OCI-LY7 (cell line): Measurements from ENCODE around the gene TGFBR2. TPM values are rescaled to one million over a fixed set of nuclear protein-coding genes. Genes with fewer than 3 reads are reported as not detected.

Experiments
- BruUV-seq: library from RNA; stranded (reverse); fragments of 400-500 nt; replicated peaks from 2 replicates; lab custom pipeline; 2021; lab: Mats Ljungman, UMichigan
- CTCF ChIA-PET: fragments of 300-600 bp; sonication (Branson Sonifier 250); formaldehyde crosslinking; loops from one replicate; lab custom pipeline; 2022; ENCODE audit warnings: antibody characterized with exemption; ENCODE audit not compliant: unreplicated experiment; lab: Charles Lee
- POLR2A ChIA-PET: fragments of 300-600 bp; sonication (Branson Sonifier 250); formaldehyde crosslinking; loops from one replicate; lab custom pipeline; 2022; ENCODE audit warnings: antibody characterized with exemption; lab: Charles Lee
- DNase-seq: peaks from one replicate; pipeline ENCODE4 v3.0.0-alpha.2; 2015; ENCODE audit warnings: low spot score
- H2AFZ ChIP-seq: fragments of 200-600 bp; sonication (generic), shearing (Covaris generic); 2 replicates; pipeline ENCODE4 v1.6.1; 2014; ENCODE audit warnings: mild to moderate bottlenecking, antibody characterized with exemption, low read length, moderate library complexity
- H3K27ac ChIP-seq: fragments of 200-600 bp; sonication (generic); 2 replicates; pipeline ENCODE4 v1.5.1; 2014; ENCODE audit warnings: mixed run types, low read depth, mild to moderate bottlenecking, moderate library complexity, low read length, inconsistent platforms; ENCODE audit not compliant: poor library complexity, severe bottlenecking
- H3K36me3 ChIP-seq: fragments of 200-600 bp; sonication (generic); 2 replicates; pipeline ENCODE4 v1.6.1; 2014; ENCODE audit warnings: mild to moderate bottlenecking, antibody characterized with exemption, low read length, moderate library complexity, mixed read lengths; ENCODE audit not compliant: insufficient read depth
- H3K4me1 ChIP-seq: fragments of 200-600 bp; sonication (generic); 2 replicates; pipeline ENCODE4 v1.5.1; 2014; ENCODE audit warnings: mild to moderate bottlenecking, low read length; ENCODE audit not compliant: insufficient read depth, poor library complexity, severe bottlenecking
- H3K4me2 ChIP-seq: fragments of 200-600 bp; sonication (generic); 2 replicates; pipeline ENCODE4 v1.6.1; 2014; ENCODE audit warnings: mild to moderate bottlenecking, low read length
- H3K4me3 ChIP-seq: fragments of 200-600 bp; sonication (generic); 2 replicates; pipeline ENCODE4 v1.5.1; 2014; ENCODE audit warnings: mild to moderate bottlenecking, low read depth, low read length; ENCODE audit not compliant: poor library complexity, severe bottlenecking
- H3K79me2 ChIP-seq: fragments of 200-600 bp; sonication (generic); 2 replicates; pipeline ENCODE4 v1.6.1; 2016; ENCODE audit warnings: low read depth, mild to moderate bottlenecking, low read length, moderate library complexity, mixed read lengths; ENCODE audit not compliant: insufficient read depth
- H3K9me2 ChIP-seq: fragments of 200-600 bp; sonication (generic); 2 replicates; pipeline ENCODE4 v1.6.1; 2016; ENCODE audit warnings: mild to moderate bottlenecking, low read length, mixed read lengths; ENCODE audit not compliant: insufficient read depth
- H3K9me3 ChIP-seq: fragments of 200-600 bp; sonication (generic); 2 replicates; pipeline ENCODE4 v1.6.1; 2014; ENCODE audit warnings: mild to moderate bottlenecking, mixed run types, low read length, mixed read lengths
- H4K20me1 ChIP-seq: fragments of 200-600 bp; sonication (generic); 2 replicates; pipeline ENCODE4 v1.6.1; 2014; ENCODE audit warnings: mild to moderate bottlenecking, antibody characterized with exemption, low read length, moderate library complexity, mixed read lengths; ENCODE audit not compliant: insufficient read depth
- CTCF ChIP-seq: fragments of 200-600 bp; sonication (generic); conservative IDR thresholded peaks from 2 replicates; pipeline ENCODE4 v1.5.1; 2014; ENCODE audit warnings: mild to moderate bottlenecking, antibody characterized with exemption, low read length, moderate library complexity, mixed read lengths
- EZH2phosphoT487 ChIP-seq: fragments of 200-600 bp; sonication (generic); IDR thresholded peaks from 2 replicates; pipeline ENCODE4 v1.6.1; 2018; ENCODE audit warnings: low read depth, borderline replicate concordance, mild to moderate bottlenecking, mixed run types, antibody characterized with exemption, low read length, moderate library complexity, mixed read lengths
- intact Hi-C: fragments of 100-400 bp; cut with micrococcal nuclease; formaldehyde crosslinking; loops from one replicate; pipeline ENCODE4 v1.10.0; 2022; ENCODE audit not compliant: unreplicated experiment
- total RNA-seq, 2 experiments: library from RNA; depleted of rRNA in 1 of 2; stranded (reverse); fragments of >200 nt in 1 of 2; shearing (Covaris generic) in 1 of 2; gene quantifications; 2 replicates each; pipeline ENCODE4 v1.2.3, GENCODE V29; 2014 to 2022

The TGFBR2 gene
- total RNA-seq, 2 experiments from 2014 or later = 25.2 to 28.1 TPM

- Histone ChIP-seq H3K27ac (no peak overlapping the region), H3K4me3 (no peak overlapping the region)
Observed at GRCh38 chr3:30673425-30674341, 67.3 kb downstream of the TGFBR2 start.

GRCh38 chr3:30675006-30675405, 68.6 kb downstream of the TGFBR2 start:
- ChIA-PET CTCF (no interaction called here), POLR2A (no interaction called here)
- intact Hi-C loops = no loop called here
- no peak for DNase-seq
- Histone ChIP-seq H2AFZ (no peak overlapping the region), H3K9me2 (no peaks in the 10 kb centered on the region), H3K27ac (no peak overlapping the region), H3K4me3 (no peak overlapping the region), H3K4me1 (no peaks in the 10 kb centered on the region), H3K9me3 (no peaks in the 10 kb centered on the region), H4K20me1 (no peaks in the 10 kb centered on the region), H3K79me2 (no peaks in the 10 kb centered on the region), H3K36me3 (peaks cover 94% of the 10 kb centered on the region), H3K4me2 (no peak overlapping the region)
- no peak for TF ChIP-seq EZH2phosphoT487
- TF ChIP-seq CTCF = no peak
- BruUV-seq = no TSS peak

More at GRCh38 chr3:30673425-30674341, 67.3 kb downstream of the TGFBR2 start:
- intact Hi-C loops = no loop called here
- Histone ChIP-seq H3K9me2 (no peaks in the 10 kb centered on the region), H3K4me1 (peaks cover 8% of the 10 kb centered on the region), H3K9me3 (no peaks in the 10 kb centered on the region), H4K20me1 (no peaks in the 10 kb centered on the region), H3K36me3 (peaks cover 96% of the 10 kb centered on the region), H3K79me2 (no peaks in the 10 kb centered on the region), H2AFZ (no peak overlapping the region), H3K4me2 (no peak overlapping the region)
- no peak for TF ChIP-seq EZH2phosphoT487
- no peak for TF ChIP-seq CTCF
- ChIA-PET CTCF (no interaction called here), POLR2A (interaction anchor here (0.6 kb wide), 1 partner anchor 94 kb away, joined by 3 read pairs; no protein-coding TSS in a partner anchor)
- no TSS peak for BruUV-seq
- no peak for DNase-seq

GRCh38 chr3:30675774-30676173, 69.4 kb downstream of the TGFBR2 start:
- H3K79me2 ChIP-seq = no peaks in the 10 kb centered on the region
- no peak for TF ChIP-seq EZH2phosphoT487
- no peak for TF ChIP-seq CTCF
- BruUV-seq = no TSS peak
- no peaks in the 10 kb centered on the region for H3K4me1 ChIP-seq
- no peak overlapping the region for H2AFZ ChIP-seq
- no peak overlapping the region for H3K4me2 ChIP-seq
- DNase-seq = no peak
- ChIA-PET POLR2A (no interaction called here), CTCF (no interaction called here)
- no peaks in the 10 kb centered on the region for H3K9me2 ChIP-seq
- no peak overlapping the region for H3K4me3 ChIP-seq
- H3K9me3 ChIP-seq = no peaks in the 10 kb centered on the region
- intact Hi-C loops = no loop called here
- peaks cover 92% of the 10 kb centered on the region for H3K36me3 ChIP-seq
- H4K20me1 ChIP-seq = no peaks in the 10 kb centered on the region
- H3K27ac ChIP-seq = no peak overlapping the region
